ENCODE measurements around the gene SPINT3.

DNA sequence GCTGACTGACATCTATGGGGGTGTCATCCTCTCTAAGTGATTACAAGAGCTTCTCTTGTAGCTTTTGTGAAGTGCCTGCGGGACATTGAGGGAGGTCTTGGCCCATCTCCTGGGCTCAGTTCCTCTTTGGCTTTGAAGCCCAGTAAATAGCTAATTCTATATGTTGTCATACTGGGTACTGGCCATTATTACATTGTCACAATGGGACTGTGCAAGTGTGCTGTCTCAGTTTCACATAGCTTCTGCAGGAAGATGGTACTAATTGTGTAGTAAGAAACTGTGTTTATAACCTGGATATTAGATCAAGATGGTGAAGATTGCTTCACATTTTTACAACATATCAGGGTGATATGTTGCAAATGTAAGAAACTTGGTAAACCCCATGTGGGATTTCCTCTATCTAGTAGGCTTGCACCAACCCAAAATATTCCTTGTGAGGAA, 19.9 kb downstream of the SPINT3 start:
- TF ChIP-seq CTCF (IDR thresholded peaks at IDR 0.05): no peak
- no peak for TF ChIP-seq ZFX (IDR thresholded peaks at IDR 0.05; ENCODE audit: borderline replicate concordance)
